ENCODE data around the gene EFCAB6. TPM values are rescaled to one million over a fixed set of nuclear protein-coding genes. Genes with fewer than 3 reads are reported as not detected.

EFCAB6 gene
- total RNA-seq, 1 experiment from 2014 or later, result 0.52 TPM

GRCh38 chr22:43543522-43544288 is 268.4 kb downstream of the EFCAB6 start (continued):
- TF ChIP-seq FOSL1 (IDR thresholded peaks at IDR 0.05; ENCODE audit: low read depth) (no peak), EZH2 (IDR thresholded peaks at IDR 0.05) (no peak), ZFX (IDR thresholded peaks at IDR 0.05) (no peak), TCF7L2 (IDR thresholded peaks at IDR 0.05; ENCODE audit: borderline replicate concordance, extremely low read depth, insufficient read depth, insufficient read length) (no peak), POLR2A (IDR thresholded peaks at IDR 0.05; ENCODE audit: borderline replicate concordance, extremely low read depth, insufficient read depth, insufficient read length) (no peak), ZNF274 (IDR thresholded peaks at IDR 0.05; ENCODE audit: low read depth, low read length) (no peak), EGR1 (IDR thresholded peaks at IDR 0.05; ENCODE audit: low read depth) (no peak), ZBTB33 (IDR thresholded peaks at IDR 0.05; ENCODE audit: extremely low read depth, insufficient replicate concordance, low read length) (no peak), EZH2phosphoT487 (IDR thresholded peaks at IDR 0.05; ENCODE audit: borderline replicate concordance) (no peak), YY1 (IDR thresholded peaks at IDR 0.05; ENCODE audit: extremely low read depth, insufficient replicate concordance, low read depth, low read length) (no peak), SRF (IDR thresholded peaks at IDR 0.05; ENCODE audit: low read depth) (no peak), ATF3 (IDR thresholded peaks at IDR 0.05) (no peak), CEBPB (IDR thresholded peaks at IDR 0.05; ENCODE audit: low read depth) (no peak), SIN3A (IDR thresholded peaks at IDR 0.05; ENCODE audit: low read depth) (no peak)
